ENCODE results near the gene ARHGAP44.

Gene ARHGAP44, protein sequence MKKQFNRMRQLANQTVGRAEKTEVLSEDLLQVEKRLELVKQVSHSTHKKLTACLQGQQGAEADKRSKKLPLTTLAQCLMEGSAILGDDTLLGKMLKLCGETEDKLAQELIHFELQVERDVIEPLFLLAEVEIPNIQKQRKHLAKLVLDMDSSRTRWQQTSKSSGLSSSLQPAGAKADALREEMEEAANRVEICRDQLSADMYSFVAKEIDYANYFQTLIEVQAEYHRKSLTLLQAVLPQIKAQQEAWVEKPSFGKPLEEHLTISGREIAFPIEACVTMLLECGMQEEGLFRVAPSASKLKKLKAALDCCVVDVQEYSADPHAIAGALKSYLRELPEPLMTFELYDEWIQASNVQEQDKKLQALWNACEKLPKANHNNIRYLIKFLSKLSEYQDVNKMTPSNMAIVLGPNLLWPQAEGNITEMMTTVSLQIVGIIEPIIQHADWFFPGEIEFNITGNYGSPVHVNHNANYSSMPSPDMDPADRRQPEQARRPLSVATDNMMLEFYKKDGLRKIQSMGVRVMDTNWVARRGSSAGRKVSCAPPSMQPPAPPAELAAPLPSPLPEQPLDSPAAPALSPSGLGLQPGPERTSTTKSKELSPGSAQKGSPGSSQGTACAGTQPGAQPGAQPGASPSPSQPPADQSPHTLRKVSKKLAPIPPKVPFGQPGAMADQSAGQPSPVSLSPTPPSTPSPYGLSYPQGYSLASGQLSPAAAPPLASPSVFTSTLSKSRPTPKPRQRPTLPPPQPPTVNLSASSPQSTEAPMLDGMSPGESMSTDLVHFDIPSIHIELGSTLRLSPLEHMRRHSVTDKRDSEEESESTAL

DNA sequence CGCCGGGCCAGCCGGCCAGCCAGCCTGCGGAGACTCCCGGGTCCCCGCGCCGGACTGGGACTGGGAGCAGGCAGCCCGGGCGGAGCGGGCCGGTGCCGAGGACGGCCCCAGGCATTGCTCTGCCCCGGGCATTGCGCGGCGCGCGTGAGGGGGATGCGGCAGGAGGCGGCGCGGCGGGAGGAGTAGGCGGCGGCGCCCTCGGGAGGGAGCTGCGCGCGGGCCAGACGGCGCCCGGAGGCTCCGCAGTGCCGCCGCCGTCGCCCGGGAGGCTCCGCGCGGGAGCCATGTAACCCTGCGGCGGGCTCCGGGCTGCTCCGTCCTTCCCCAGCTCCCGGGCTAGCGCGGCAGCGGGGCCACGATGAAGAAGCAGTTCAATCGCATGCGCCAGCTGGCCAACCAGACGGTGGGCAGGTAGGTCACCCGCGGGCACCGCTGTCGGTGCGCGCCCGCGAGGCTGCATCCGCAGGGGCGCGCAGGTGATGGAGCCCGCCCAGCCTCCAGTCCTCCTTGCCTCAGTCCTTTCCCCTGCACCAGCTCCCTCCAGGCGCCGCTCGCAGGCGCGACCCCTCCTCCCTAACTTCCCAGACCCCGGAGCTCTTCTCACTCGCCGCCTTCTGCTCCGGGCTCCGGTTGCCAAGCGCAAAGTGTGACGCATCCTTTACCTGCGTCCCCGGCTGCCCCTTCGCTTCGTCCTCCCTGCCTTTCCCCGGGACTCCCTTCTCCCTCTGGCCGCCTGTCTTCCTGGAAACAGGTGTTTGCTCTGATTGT is at the start of gene ARHGAP44:
Gene ARHGAP44 (plus strand): TSS at position 18 of the 768 bp plus-strand sequence. CDS start 341 bp downstream, at position 359.
- DNase-seq: no peak

DNA sequence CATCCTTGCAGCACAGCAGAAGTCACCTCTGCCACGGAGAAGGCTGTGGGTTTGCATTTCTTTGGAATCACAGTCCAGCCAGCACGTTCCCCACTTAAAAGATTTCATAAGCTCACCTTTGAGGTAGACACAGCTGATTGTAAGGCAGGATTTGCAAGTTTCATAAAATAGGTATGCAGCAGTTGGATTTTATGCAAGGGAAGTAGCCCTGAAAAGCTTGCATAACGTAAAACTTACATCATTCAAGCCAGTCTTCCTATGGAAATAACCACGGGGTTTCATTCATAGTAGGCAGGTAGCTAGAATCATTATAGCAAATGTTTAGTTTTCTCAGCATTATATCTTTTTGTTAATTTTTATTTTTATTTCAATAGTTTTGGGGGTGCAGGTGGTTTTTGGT is 49.8 kb upstream of the ARHGAP44 start:
- no peak for DNase-seq

DNA sequence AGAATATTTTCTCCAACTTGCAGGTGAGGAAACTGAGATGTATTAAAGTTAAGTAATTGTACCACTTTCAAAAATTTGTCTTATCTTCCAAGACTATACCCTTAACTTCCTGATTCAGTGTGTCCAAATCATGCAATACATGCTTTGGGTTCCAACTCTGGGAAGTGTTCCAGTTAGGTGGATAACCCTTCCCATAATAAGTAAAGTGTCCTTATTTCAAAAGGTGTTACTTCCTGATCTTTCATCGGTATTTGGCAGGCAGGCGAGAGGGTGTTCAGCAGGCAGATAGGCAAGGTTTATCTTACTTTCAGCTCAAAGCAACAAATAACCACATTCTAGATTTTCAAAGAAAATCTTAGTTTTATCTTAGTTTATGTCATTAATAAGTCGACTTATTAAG is 46.3 kb upstream of the ARHGAP44 start:
- DNase-seq: no peak

DNA sequence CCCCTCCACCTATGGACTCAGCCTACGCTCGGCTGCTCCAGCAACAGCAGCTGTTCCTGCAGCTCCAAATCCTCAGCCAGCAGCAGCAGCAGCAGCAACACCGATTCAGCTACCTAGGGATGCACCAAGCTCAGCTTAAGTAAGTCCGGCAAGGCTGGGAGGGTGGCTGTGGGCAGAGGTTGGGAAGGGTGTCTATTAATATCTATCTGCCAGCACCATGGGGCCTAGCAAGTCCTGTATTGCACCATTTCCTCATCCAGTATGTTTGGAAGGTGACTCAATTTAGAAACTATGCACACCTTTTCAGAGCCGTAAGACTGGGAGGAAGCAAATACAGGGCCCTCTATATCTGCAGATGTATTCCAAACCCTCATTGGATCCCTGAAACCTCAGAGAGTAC is 45.0 kb upstream of the ARHGAP44 start:
- DNase-seq: no peak

DNA sequence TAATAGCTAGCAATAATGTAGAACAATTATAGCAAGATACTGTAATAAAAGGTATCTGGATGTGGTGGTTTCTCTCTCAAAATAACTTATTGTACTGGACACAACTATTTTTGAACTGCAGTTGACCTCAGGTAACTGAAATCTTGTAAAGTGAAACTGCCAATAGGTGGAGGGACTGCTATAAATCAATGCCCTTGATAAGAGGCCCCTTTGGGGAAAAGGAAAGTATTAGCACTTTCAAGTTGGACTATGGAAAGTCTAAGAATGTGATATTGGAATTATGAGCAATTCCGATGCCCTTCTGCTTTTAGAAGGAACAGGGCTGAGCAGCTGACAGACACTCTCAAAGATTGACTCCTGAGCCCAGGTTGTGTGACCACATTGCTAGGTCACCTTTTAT is 44.5 kb upstream of the ARHGAP44 start:
- no peak for DNase-seq

DNA sequence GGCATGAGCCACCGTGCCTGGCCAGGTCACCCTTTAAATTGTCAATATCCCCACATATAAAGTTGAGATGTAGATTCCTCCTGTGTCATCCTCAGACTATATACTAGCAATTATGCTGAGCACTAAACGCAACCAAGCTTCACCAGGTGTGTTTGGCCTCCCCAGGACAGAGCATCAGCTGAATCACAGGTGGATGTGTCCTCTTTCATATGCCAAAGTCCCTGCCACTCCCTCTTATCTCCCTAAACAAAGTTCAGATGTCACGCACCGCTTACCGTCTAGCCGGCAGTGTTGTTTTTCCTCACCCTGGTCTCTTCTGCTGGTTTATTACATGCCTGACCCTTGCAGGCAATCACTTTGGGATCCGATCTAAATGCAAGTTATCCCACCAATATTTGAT is 43.8 kb upstream of the ARHGAP44 start:
- DNase-seq: no peak

DNA sequence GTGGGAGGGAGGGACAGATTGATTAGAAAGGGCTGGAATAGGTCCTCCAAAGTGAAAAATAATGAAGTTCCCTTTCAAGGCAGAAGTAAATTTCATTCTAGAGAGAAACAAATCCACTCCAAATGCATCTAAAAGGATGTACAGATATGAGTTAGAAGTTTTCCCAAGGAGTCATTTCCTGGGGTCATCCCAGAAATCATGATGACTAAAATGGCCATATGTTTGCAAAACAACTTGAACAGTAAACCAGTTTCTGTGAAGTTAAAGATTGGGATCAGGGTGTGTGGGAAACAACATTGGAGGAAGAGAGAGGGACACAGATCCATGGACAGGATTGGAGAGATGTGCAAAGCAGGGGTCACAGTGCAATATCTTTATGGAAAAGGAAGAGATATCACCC is 32.5 kb upstream of the ARHGAP44 start:
- no peak for DNase-seq

DNA sequence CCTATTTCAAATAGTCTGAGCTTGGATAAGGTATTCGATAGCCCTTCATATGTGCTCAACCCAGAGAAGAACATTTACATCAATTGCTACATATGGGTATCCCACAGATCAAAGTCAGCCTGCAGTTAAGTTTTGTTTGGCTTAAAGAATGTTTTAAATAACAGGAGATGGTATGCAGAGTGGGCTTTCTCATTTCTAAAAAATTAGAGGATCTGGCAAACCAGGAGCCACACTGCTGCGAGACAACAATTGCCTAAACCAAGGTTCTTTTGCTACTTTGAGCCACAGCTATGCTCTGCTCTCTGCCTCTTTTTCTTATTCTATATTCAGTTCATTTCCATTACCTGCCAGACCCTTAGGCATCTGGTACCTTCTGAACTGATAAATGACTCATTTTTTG is 30.2 kb upstream of the ARHGAP44 start:
- no peak for DNase-seq

DNA sequence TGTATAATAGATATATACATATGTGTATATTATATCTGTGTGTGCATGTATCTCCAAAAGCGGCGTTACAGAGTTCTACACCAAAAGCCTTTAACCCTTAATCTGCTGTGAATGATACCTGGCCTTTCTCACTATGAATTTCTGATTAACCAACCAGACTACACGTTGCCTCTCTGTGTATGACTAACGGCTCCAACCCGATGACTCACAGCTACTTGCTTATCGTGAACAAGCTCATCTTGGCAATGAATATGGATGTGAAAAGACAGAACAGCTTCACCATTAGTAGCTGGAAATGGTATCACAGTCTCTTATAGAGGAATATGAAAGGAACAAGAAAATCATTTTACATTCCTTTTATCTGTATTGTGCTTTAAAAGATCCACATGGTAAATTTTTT is 23.8 kb upstream of the ARHGAP44 start:
- no peak for DNase-seq

DNA sequence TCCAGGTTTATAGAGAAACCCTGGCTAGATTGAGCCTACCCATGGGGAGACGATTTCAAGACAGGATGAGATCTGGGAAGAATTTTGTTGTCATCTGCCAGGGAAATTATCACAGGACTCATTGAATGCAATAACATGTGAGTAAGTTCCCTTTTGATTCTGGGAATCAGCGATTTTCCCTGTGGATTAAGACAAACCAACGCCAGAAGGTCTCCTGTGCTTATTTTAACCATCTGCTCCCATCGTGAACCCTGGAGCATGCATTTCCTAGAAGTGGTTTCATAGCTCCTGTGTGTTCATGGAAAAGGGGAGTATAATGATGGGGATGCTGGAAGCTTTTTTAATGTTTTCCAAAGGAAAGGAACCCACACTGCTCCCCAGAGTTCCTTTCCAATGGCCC is 21.0 kb upstream of the ARHGAP44 start:
- DNase-seq: no peak

DNA sequence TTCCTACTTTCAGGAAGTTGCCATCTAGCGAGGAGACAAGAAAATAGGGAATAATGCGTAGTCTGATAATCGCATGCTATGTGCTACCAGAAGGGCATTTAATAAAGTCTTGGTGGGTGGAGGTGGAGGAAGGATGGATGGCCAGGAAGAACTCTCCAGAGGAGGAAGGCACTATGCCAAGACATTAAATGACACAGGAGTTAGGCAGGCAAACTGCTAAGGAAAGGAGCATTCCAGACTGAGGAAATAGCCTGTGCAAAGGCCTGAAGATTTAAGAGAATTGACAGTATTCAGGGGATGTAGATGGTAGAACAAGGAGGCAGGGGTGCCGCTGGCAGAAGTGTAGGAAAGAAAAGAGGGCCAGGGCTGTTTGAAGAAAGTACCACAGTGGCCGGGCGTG is 19.3 kb upstream of the ARHGAP44 start:
- DNase-seq: no peak

DNA sequence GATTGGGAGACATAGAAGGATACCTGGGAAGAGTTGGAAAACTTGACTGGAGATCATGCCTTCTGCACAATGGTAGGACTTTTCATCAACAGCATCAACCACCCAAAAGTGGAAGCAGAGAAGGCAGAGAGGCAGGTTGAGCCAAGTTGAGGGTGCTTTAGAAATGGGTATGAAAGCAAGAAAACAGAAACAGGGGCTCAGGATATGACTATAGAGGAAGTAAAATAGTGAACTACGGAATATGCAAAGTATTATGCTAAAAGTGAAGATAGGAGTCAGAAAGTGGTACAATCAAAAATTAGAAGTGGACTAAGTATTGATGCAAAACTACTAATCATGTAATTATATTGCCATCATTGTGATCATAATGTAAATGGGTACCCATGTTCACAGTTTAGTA is 16.1 kb upstream of the ARHGAP44 start:
- no peak for DNase-seq

DNA sequence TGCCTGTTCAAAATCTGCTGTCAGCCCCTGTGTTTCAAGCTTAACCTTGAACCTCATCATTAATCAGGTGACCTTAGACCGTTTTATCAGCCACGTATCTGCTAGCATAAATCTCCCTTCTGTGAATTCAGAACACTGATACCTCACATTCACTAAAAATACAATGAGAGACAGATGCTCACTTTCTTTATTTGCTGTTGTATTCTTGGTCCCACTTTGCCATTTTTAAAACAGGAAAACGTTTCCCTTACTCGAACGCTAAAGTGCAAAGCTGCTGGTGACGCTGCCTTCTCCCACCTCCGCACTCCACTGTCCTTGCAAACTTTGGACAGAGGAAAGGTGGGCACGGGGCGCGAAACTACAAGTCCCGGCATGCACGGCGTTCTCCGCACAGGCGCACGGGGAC is 220 bp upstream of the ARHGAP44 start:
- no peak for DNase-seq

DNA sequence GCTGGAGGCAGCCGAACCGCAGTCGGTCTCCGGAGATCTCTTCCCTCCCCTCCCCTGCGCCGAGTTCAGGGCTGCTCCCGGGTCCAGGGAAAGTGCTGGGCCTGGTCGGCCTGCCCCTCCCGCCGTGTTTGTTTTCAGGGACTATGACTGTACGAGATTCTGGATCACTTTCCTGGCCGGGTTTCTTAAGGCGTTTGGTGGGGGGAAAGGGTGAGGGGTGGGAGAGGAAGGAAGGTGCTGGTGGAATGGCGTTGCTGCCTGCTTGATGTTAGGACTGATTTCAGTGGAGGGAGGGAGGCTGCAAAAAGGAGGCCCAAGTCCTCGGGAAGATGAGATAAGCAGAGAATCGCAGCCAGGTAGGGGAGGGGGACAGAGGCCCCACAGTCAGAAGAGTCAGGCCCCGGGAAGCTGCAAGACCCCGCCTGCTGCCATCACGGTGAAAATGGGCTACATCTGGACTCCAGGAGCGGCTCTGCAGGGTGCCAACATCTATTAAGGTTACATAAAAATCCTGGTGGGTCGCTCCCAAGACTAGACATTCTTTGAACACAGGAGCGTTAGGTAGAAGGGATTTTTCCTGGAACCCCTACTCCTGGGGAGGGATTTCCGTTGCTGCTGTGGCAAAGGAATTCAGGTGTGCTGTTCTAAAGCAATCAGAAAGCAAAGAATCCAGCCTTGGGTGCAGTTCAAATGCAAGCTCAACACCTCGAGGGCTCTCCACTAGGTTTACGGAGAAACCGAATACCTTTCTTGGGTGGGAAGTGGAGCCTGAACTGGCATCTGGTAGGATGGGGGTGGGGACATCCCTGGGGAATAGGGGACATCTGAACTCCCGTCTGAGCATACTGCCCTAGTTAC is 1.2 kb downstream of the ARHGAP44 start:
- DNase-seq: no peak

DNA sequence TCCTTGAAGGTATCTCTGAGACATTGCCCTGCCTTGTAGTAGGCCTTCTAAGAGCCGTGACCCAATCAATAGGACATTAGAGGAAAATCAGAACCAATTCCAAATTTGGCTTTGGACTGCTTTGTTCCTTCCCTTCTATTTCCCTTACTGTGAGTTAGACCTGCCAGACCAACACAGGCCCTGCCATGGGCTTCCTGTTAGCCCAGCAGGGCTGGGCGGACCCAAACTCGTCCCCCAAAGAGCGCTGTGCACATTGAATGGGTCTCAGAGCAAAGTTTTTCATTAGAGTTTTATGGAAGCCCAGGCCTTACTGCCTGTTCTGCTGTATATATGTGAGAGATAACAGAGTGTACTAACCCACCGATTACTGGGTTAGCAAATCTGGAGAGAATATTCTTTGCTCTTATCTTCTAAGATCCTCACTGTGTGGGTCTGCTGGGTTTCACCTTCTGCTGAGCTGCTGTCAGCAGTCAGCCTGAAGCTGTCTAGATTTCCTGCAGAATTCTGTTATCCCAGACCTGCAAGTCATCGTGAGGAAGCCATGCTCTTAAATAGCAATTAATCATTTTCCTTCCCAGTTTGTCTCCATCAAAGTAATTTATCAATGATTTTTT is 5.7 kb downstream of the ARHGAP44 start:
- no peak for DNase-seq

DNA sequence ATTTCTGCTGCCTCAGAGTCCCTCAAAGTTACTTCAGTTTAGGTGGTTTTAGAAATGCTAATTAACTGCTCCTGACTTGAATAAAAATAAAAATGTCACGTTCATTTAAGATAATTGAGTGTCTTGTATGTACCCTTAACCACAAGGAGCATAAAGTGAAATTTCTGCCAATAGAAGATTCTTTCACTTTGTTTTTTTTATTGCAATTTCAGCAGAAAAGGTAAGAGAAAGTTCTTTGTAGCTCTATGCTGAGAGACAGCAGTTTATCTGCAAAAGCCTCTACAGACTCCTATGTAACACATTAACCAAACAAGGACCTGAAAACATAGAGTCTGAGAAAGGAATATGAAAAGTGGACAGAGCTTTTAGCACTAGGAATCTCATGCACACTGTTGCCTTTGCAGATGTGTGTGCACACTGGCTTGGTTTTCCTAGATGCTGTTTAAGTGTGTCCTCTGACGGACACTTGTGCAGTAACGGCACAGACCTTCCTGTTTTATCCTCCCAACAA is 11.6 kb downstream of the ARHGAP44 start:
- no peak for DNase-seq

DNA sequence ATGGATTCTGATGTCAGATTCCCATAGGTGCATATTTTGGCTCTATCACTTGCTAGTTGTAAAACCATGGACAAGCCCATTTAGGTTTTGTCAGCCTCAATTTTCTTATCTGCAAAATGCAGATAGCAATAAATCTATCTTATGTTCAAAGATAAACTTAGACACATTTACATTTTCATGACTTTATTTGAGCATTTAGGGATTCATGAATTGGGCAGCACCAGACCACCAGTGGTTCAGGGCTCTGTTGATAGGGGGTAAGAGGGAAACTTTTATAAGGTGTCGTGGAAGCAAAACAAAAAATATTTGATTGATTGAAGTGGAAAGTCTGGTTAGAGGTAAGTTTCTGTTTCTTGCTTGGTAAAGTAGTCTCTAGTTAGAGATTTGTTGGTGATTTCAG is 17.3 kb downstream of the ARHGAP44 start:
- no peak for DNase-seq

DNA sequence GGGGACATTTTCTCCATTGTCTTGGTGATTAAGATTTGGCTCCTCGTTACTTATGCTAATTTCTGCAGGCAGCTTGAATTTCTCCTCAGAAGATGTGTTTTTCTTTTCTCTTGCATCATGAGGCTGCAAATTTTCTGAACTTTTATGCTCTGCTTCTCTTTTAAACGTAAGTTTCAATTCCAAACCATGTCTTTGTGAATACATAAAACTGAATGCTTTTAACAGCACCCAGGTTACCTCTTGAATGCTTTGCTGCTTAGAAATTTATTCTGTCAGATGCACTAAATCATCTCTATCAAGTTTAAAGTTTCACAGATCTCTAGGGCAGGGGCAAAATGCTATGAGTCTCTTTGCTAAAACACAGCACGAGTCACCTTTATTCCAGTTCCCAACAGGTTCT is 19.4 kb downstream of the ARHGAP44 start:
- no peak for DNase-seq

DNA sequence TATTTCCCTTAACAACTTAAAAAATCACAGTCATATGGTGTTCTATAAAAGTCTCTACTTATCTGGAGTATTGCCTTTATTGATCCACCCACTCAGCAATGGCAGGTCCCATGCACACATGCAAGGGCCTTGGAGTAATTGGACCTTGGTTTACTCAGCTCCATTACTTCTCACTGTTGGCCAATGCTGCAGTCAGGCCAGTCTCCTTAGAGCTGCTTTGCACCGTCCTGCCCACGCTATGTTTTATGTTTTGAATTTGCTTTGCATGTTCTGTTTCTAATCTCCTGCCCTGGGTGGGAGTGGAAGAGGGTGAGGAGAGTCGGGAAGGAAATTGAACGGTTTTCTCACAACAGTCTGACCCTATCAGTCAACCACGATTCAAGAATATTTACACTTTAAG is 23.6 kb downstream of the ARHGAP44 start:
- no peak for DNase-seq

DNA sequence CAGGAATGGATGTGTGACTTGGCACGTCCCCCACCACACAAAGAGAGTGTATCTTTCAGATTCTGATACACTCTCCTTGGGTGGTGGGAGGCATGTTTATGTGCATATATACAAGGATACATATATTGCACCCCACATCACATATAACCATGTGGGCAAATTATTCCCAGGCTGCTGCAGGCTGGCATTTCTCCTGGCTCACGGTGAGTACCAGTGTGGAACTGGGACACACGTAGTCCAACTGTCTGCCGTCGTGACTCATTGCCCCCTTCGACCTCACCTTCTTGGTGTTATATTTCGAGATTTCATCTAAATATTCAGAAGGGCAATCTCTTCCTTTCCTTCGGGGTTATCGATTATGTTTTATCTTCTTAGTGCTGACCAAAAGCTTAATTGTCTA is 24.4 kb downstream of the ARHGAP44 start:
- DNase-seq: no peak

DNA sequence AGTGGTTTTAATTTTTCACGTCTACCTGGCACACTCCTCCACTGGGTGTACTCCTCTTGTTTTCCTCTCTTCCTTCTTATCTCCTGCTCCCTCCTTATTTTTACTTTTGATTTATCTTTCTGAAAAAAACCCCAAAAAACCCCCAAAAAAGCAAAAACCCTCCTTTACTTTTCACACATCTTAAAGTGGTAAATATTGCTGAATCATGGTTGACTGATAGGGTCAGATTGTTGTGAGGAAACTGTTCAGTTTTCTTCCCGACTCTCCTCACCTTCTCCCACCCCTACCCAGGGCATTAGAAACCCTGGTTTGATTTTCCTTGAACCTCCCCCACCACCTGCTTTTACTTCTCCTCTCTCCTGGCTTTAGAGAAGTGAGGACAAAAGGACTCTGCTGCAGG is 25.4 kb downstream of the ARHGAP44 start:
- DNase-seq: no peak

DNA sequence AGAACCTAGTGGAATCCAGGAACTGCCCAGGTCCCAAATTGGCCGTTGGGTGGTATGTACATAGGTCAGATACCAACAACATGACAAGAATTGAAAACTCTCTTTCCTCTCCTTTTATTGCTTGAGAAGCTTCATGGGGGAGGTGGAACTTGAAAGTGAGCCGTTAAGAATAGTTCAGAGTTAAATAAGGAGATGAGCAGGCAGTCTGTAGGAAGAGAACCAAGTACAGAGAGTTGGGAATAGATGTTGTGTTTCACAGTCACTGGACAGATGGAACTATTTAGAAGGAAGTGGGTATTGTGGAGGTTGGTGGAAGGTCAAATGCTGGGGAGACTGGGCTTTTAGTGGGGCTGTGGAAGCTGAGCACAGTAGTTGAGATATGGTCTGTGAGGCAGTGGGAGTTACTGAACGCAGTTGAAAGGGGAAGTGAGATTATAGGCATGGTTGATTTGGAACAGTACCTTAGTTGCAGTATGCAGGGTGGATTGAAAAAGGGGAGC is 26.4 kb downstream of the ARHGAP44 start:
- DNase-seq: no peak

Measured in activated CD4-positive, CD25-positive, alpha-beta regulatory T cell (primary cell).